Glutamatergic neuron (in vitro differentiated cells): ENCODE data around the gene CAPN5. TPM values are rescaled to one million over a fixed set of nuclear protein-coding genes. Genes with fewer than 3 reads are reported as not detected.

Source experiments
- DNase-seq: peaks from one replicate; pipeline ENCODE4 v3.0.0; 2022
- H3K27ac Mint-ChIP-seq: one replicate; pipeline ENCODE4 v1.8.0; 2020; ENCODE audit warnings: mild to moderate bottlenecking, mixed read lengths, inconsistent platforms; ENCODE audit not compliant: unreplicated experiment
- H3K27me3 Mint-ChIP-seq: one replicate; pipeline ENCODE4 v1.8.0; 2020; ENCODE audit warnings: mild to moderate bottlenecking, moderate library complexity, mixed read lengths, inconsistent platforms; ENCODE audit not compliant: unreplicated experiment
- H3K36me3 Mint-ChIP-seq: one replicate; pipeline ENCODE4 v1.8.0; 2020; ENCODE audit warnings: mild to moderate bottlenecking, mixed read lengths, inconsistent platforms; ENCODE audit not compliant: unreplicated experiment
- H3K4me1 Mint-ChIP-seq: one replicate; pipeline ENCODE4 v1.8.0; 2020; ENCODE audit warnings: mild to moderate bottlenecking, low read depth, mixed read lengths, inconsistent platforms; ENCODE audit not compliant: unreplicated experiment
- H3K4me3 Mint-ChIP-seq: one replicate; pipeline ENCODE4 v1.8.0; 2020; ENCODE audit warnings: mild to moderate bottlenecking, mixed read lengths, inconsistent platforms; ENCODE audit not compliant: unreplicated experiment
- H3K9me3 Mint-ChIP-seq: one replicate; pipeline ENCODE4 v1.8.0; 2020; ENCODE audit warnings: mild to moderate bottlenecking, moderate library complexity, mixed read lengths, inconsistent platforms; ENCODE audit not compliant: unreplicated experiment
- CTCF ChIP-seq: fragments of 200-600 bp; sonication (generic); IDR thresholded peaks from one replicate; pipeline ENCODE4 v1.5.0; 2021; ENCODE audit not compliant: partially characterized antibody, unreplicated experiment
- total RNA-seq: library from RNA; stranded (reverse); fragmentation: NEBNext Ultra II Directional; extraction: Animal tissue kit (Norgen Biotek cat#: 25700); gene quantifications from one replicate; pipeline ENCODE4 v1.2.1, GENCODE V29; 2021; ENCODE audit not compliant: unreplicated experiment

CAPN5 gene
- total RNA-seq, 1 donor from 2014 or later: 45.0 TPM

- Mint-ChIP-seq H3K27ac (no peak overlapping the region), H3K4me1 (peaks cover 21% of the 10 kb centered on the region)
Observed at GRCh38 chr11:77172666-77172982, 105.9 kb downstream of the CAPN5 start.

GRCh38 chr11:77173494-77173893 is 106.7 kb downstream of the CAPN5 start:
- peaks cover 7% of the 10 kb centered on the region for H3K9me3 Mint-ChIP-seq
- no peak for DNase-seq
- H3K4me3 Mint-ChIP-seq: no peak overlapping the region
- peaks cover 21% of the 10 kb centered on the region for H3K4me1 Mint-ChIP-seq
- TF ChIP-seq CTCF: no peak
- no peak overlapping the region for H3K27ac Mint-ChIP-seq
- H3K36me3 Mint-ChIP-seq: no peaks in the 10 kb centered on the region
- H3K27me3 Mint-ChIP-seq: peaks cover 10% of the 10 kb centered on the region

More at GRCh38 chr11:77172666-77172982, 105.9 kb downstream of the CAPN5 start:
- H3K9me3 Mint-ChIP-seq: peaks cover 5% of the 10 kb centered on the region
- TF ChIP-seq CTCF: no peak
- no peaks in the 10 kb centered on the region for H3K36me3 Mint-ChIP-seq
- no peak for DNase-seq
- H3K27me3 Mint-ChIP-seq: peaks cover 10% of the 10 kb centered on the region
- H3K4me3 Mint-ChIP-seq: no peak overlapping the region

DNA sequence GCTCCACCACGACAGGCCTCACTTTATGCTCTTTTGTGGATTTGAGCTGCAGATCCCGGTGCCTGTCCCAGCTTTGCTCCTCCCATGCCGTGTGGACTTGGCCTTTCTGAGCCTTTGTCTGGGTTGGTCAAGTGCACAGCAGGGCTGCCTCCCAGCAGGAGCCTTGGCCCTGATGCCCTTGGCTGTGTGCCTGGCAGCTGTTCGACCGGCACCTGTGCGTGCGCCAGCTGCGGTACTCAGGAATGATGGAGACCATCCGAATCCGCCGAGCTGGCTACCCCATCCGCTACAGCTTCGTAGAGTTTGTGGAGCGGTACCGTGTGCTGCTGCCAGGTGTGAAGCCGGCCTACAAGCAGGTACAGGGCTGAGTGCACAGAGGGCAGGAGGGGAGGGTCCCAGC is 107.8 kb downstream of the CAPN5 start:
- Mint-ChIP-seq H3K27ac (no peak overlapping the region), H3K4me1 (peaks cover 21% of the 10 kb centered on the region), H3K27me3 (peaks cover 10% of the 10 kb centered on the region), H3K9me3 (peaks cover 9% of the 10 kb centered on the region), H3K4me3 (no peak overlapping the region), H3K36me3 (no peaks in the 10 kb centered on the region)
- TF ChIP-seq CTCF: no peak
- DNase-seq: no peak

- Mint-ChIP-seq H3K27me3 (peaks cover 7% of the 10 kb centered on the region), H3K4me1 (peaks cover 18% of the 10 kb centered on the region), H3K36me3 (no peaks in the 10 kb centered on the region), H3K9me3 (peaks cover 9% of the 10 kb centered on the region), H3K27ac (no peak overlapping the region), H3K4me3 (no peak overlapping the region)
- no peak for TF ChIP-seq CTCF
- no peak for DNase-seq
Observed at GRCh38 chr11:77175021-77175842, 108.5 kb downstream of the CAPN5 start.

Other genes with a start within 250 kb of the CAPN5 start
- gene ACER3, start 206.1 kb upstream of the CAPN5 start, total RNA-seq: 25.7 TPM
- gene B3GNT6, start 32.6 kb upstream of the CAPN5 start, total RNA-seq: not detected
- not detected for gene OMP, start 35.9 kb downstream of the CAPN5 start, total RNA-seq
- gene MYO7A, start 61.3 kb downstream of the CAPN5 start, total RNA-seq: 11.6 TPM
- not detected for gene GDPD4, start 234.7 kb downstream of the CAPN5 start, total RNA-seq